Lower leg skin (tissue), 3 donors: ENCODE measurements around the gene ZNF710.

Source experiments
- CTCF ChIP-seq, 3 donors: fragments of 450-650 bp; IDR thresholded peaks; one replicate each; pipeline ENCODE4 v1.5.1; 2016; ENCODE audit warnings: antibody characterized with exemption in 3 of 3, mild to moderate bottlenecking in 3 of 3, moderate library complexity in 2 of 3
- POLR2A ChIP-seq, 2 donors: fragments of 450-650 bp; IDR thresholded peaks; one replicate each; pipeline ENCODE4 v1.6.1; 2016 to 2017; ENCODE audit warnings: antibody characterized with exemption in 2 of 2, mild to moderate bottlenecking in 1 of 2, moderate library complexity in 1 of 2

GRCh38 chr15:90080818-90081393, 79.8 kb downstream of the ZNF710 start:
- no peak for TF ChIP-seq CTCF (IDR thresholded peaks at IDR 0.05)
- no peak for TF ChIP-seq POLR2A (IDR thresholded peaks at IDR 0.05)
